ENCODE data around the gene AIFM1.

Gene AIFM1

DNA sequence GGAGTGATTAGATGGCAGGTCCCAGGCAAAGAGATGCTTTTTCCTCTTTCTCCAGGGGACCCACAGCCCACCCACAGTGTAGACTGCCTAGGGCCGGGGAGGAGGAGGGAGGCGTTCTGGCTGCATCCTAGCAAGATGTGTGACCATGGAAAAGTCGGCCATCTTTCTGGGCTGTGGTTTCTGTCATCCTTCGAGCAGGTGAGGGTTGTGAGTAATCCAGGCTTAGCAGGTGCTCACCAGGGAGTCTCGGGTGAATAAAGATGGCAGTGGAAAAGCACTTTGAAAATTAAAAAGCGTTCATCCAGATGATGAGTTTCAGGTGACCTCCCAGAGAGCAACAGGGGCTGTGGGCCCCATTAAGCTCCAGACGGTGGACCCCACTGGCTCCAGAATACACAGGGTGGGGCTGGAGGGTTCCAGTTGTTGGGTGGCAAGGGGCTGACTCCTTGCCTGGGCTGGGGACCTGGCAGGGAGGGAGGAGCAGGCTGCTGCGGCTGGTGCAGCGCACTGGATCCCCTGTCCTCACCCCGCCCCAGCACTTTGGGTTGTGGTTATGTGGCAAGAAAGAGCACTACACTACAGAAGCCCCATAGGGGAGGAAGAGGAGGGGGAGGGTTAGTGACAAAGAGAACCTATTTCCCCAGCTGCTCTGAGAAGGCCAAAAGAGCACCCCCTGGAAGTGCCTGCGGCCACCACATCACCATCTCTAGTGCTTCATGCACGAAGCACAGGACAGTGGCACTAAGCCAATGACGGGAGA is 79.0 kb downstream of the AIFM1 start:
- FAIRE-seq = no peak

DNA sequence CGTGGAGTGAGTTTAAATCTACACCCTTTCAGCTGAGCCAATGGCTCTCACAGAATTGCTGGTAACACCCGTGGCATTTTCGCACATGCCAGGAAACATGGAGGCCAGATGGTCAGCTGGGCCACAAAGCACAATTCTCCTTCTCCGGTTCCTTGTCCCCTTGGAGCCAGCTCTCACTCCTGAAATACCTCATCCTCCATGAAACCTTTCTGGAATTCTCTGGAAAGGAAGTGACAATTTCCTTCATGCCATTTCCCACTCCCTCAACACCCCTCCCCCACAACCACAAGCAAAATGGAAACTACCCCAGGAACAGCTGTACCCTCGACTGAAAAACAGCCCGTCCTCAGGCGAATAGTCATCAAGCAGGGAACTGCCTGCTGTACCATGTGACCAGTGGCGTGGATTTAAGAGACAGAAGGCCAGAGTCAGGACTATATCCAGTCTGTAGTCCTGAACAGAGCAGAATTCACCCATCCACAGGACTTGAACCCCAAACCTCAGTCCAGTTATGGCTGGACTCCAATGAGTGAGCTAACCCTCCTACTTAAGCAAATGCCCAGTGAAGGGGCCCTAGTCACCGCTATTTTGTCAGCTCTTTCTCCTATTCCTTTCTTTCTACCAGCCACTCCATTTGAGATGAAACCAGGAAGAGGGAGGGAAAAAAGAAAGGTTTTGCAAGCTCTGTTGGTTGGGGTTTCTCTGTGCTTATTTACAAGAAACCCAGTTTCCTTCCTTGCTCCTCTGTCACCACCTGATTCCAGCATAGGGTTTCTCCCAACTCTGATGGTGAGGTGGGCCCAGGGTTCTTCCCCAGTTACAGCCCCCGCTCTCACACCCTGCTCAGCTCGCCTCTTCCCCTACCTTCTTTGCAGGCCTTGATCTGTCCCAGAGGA is 79.8 kb downstream of the AIFM1 start:
- FAIRE-seq = no peak

DNA sequence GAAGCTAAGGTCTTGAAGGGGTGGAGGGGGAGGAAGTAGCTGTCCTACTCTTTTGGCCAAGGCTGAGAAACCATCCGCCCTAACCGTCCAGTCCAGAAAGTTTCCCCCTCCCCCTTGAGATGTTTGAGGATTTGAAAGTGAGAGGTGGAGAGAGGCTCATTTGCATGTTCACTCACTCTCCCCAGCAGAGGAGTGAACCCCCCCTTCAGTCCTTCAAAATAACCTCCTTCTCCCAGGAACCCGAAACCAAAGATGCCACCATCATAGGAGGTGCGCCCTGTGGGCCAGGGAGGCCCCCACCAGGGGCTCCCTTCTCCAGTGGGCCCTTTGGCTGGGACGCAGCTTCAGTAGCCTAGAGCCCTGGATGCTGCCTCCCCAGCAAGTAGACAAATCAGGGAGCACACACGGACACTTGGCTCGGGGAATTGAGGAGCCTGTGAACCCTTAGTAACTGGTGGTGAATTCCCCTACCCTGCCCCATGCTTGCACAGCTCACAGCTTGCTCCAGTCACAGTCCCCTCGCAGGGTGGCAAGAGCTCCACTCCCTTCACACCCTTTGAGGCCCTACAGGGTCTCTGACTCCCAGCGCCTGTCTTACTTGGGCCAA is 80.9 kb downstream of the AIFM1 start:
- no peak for FAIRE-seq

DNA sequence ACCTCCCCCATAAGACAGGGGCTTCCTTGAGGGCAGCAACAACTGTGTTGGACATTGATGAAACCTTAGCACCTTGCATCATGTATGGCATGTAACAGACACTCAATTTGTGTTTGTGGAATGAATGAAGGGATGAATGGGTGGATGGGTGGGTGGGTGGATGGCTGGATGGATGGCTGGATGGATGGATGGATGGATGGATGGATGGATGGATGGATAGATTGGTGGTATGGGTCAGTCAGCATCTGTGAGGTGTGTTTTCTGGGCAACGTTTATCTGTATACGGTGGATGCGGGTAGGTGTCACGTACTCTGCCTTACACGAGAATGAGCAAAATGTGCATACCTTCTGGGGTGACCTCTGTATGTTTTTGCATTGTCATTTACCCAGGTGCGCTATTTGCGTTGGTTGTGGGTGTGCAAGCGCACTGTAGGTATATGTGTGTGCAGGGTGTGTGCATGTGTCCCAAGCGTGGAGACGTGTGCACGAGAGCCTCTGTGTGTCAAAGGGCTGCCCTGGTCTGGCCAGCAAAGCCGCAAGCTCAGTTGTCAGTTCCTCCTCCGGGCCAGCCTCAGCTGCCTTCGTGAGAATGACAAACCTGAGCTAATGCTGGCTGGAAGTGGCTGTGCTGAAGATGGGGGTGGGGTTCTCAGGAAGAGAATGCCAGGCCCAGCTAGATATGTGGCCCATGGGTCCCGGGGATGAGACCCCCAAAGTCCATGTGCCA is 81.8 kb downstream of the AIFM1 start:
- FAIRE-seq = no peak

DNA sequence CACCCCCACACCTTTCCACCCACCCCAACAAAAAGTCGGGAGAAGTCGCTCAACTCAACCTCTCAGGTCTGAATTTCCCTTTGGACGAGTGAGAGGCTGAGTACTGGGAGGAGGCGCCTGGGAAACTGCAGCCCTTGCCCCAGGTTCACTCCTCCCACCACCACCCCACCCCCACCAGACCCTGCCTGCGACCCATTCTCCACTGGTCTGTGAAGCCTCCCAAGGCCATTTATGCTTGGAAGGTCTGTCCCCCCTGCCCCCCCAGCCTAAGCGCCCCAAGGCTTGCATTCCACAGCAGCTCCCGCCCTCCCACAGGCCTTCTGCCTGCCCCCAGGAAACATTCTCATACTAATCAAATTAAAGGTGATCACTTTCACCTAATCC is 82.5 kb downstream of the AIFM1 start:
- FAIRE-seq = no peak

DNA sequence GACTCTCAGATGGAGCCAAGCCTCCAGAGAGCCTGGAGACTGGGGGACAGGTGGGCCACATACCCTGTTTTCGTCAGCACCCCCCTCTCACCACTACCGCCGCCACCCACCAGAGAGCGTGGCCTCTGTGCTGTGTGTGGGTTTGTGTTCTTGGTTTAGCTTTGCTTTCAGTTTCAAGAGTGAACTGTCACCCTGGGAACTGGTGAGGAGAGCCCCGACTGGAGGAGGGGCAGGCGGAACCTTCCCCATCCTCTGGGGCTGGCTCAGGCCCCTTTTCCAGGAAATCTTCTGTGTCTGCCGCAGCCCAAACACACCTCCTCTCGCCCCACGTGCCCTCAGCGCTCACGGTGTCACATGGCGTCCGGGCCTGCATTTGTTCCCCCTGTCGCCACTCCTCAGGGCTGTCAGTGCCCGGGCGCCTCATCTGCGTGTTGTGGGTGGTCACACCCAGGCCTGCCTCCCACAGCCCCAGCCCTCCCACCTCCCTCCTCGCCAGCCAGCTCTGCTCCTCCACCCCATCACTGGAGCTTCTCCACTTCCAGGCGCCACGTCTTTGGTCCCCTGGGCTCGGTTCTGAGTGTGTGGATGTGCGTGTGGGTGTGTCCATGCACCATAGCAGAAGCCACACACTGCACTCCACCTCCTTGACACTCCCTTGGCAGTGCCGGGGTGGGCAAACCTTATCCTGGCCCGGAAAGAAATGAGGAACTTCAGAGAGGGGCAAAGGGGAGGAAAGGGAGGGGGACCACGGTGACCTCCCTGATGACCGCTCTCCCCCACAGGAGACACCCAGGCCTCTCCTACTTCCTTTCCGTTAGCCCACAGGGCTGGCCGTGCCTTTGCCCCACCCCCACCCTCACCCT is 83.2 kb downstream of the AIFM1 start:
- FAIRE-seq = no peak

DNA sequence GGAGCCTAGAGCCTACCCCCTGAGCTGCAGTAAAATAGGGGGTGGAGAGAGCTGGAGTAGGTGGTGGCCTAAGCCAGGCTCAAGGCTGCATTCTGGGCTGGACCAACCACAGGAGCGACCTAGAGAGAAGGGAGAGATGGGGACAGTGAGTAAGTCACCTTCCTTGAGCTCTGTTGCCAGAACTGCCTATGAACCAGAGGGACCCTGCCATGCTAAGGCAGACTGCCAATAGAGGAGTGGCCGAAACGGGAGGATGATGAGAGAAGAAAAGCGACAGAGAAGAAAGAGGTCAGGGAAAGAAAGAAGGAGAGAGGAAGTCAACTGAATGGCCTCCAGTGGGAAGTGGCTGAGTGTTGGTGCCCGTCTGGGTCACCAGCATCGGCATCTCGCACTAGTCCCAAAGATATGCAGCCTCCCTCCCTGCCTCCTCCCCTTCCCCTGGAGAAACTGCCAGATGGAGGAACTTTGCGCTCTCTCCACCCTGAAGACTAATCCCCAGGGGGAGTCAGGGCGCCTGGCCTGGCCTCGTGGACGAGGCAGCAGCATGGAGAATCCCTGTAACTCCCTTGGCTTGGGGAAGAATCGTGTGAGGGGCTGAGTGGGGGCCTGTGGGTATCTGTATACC is 84.1 kb downstream of the AIFM1 start:
- no peak for FAIRE-seq

DNA sequence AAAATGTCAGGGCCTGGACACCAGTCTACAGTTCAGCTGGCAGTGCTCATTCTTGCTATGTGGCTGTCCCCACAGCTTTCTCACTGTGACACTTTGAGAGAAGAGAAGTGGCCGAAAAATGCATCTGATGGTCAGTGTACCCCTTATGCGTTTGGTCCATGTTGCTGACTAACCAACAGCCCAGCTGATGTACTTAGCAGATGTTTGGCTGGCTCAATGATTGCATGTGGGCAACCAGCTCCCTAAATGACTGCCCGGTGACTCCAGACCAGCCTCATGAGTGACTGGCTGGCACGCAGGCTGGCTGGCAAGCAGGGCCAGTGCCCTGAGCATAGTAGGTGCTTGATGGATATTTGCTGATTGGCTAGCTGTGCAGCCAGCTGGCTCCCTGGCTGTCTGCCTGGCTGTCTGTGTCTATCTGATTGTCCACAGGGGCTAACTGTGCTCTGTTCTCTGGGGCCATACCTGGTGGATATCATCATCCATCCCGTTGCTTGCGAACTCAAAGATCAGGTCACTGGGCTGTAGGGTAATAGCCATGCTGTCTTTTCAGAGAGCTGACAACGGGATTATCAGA is 84.8 kb downstream of the AIFM1 start:
- no peak for FAIRE-seq

DNA sequence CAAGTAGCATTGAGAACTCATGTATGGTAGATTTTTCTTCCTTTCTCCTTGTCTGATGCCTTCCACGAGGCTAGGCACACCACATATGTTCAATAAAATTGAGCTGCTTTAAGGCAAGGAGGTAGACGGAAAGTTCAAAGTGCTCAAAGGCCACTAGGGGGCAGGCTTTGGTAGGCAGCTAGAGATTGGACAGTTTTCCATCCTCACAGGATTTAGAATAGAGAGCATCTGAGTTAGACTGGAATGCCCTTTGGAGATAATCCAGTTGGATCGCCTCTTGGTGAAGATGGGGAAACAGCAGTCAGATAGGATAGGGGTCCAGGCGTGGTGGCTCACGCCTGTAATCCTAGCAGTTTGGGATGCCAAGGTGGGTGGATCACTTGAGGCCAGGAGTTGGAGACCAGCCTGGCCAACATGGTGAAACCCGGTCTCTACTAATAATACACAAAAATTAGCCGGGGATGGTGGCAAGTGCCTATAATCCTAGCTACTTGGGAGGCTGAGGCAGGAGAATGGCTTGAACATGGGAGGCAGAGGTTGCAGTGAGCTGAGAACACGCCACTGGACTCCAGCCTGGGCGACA is 85.7 kb downstream of the AIFM1 start:
- peak; percentile 84 for FAIRE-seq
